ENCODE results near the gene DOK4.

DNA sequence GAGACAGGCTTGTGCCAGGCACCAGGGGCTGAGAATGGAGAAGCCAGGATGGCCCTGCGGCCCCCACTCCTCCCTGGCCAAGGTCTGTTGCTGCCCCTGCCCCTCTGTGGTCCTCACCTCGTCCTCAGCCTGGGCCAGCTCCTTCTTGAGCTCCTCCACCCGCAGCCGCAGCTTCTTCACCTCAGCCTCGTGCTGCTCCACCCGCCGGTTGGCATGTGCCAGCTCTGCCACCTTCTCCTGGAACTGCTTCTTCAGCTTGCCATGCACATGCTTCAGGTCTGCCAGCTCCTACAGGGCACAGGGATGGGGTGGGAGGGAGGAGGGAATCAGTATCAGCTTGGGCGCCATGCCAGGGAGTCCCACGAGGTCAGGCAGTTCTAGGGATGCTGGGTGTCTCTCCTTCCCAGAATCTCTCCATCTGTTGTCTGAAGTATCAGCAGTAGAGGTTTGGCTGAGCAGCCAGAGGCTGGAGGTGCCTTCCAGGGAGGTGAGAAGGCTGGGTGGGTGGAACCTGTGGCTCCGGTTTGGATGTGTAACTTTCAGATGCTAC is 30.0 kb upstream of the DOK4 start:
- TF ChIP-seq CTCF (IDR thresholded peaks at IDR 0.05) (no peak), POLR2A (IDR thresholded peaks at IDR 0.05) (no peak), EP300 (IDR thresholded peaks at IDR 0.05) (no peak)

Measured in tibial nerve (tissue), 4 donors.